ENCODE results near the gene ZNF117.
"Not testable (repeated sequence)": the region's sequence is repeated elsewhere in the genome, so short reads cannot be mapped to it uniquely, and the experiment has no call there.

The ZNF117 gene

DNA sequence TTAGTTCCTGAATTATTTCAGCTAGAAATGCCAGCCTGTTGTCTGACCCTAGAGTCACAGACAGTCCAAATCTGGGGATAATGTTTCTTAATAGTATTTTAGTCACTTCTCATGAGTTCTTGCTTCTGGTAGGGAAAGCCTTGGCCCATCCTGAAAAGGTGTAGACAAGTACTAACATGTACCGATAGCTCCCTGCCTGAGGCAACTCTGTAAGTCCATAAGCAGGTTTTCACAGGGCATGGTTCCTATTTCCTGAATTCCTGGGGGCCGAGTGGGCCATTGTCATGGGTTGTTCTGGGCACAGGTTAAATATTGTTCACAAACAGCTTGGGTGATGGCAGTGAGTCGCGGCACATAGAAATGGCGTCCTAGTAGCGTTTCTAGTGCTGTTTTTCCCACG is 3.1 kb upstream of the ZNF117 start:
- no peak for DNase-seq

GRCh38 chr7:64992971-64993370 is 2.1 kb upstream of the ZNF117 start:
- DNase-seq: no peak

- DNase-seq: no peak
Observed at GRCh38 chr7:64990216-64990615, 620 bp downstream of the ZNF117 start.

DNA sequence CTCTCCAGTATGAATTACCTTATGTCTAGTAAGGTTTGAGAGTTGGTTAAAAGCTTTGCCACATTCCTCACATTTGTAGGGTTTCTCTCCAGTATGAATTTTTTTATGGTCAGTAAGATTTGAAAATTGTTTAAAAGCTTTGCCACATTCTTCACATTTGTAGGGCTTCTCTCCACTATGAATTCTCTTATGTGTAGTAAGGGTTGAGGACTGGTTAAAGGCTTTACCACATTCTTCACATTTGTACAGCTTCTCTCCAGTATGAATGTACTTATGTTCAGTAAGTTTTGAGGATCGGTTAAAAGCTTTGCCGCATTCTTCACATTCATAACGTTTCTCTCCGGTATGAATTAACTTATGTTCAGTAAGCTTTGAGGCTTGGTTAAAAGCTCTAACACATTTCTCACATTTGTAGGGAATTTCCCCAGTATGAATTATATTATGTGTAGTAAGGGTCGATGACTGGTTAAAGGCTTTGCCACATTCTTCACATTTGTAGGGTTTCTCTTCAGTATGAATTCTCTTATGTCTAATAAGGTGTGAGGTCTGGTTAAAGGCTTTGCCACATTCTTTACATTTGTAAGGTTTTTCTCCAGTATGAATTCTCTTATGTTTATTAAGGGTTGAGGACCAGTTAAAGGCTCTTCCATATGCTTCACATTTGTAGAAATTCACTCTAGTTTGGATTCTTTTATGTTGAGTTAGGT is 12.2 kb downstream of the ZNF117 start:
- DNase-seq: no peak

GRCh38 chr7:64965594-64965993 is 25.2 kb downstream of the ZNF117 start:
- DNase-seq: no peak

GRCh38 chr7:64959072-64959747 is 31.6 kb downstream of the ZNF117 start:
- no peak for DNase-seq

DNA sequence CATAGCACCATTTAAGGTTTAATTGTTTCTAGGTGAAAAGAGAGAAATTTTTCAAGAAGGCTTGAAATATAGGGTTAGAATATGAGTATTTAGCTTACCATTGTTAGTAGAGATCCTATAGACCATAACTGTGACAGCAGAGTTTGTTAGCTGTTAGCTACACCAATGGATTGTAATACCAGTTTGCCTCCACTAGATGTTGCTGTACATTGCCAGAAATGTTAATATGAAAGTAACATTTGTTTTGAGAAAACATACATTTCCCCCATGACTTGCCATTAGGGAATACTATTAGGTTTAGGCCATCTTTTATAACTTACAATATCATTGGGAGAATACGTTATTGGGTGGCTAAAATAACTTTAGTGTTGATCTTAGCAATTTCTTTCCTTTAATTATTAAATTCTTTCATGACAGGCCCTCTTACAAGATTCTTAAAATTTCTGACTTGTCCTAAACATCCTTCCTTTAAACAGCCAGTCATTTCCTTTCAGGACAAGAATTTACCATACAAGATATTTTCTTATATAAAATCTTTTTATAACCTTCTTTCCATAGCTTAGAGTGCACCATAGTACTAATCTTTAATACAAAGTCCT is 39.5 kb downstream of the ZNF117 start:
- DNase-seq: peak; percentile 73

GRCh38 chr7:64950673-64951072 is 40.2 kb downstream of the ZNF117 start:
- DNase-seq: not testable (repeated sequence)

- DNase-seq: not testable (repeated sequence)
Observed at GRCh38 chr7:64948774-64949173, 42.1 kb downstream of the ZNF117 start.

GRCh38 chr7:64947252-64948000 is 43.4 kb downstream of the ZNF117 start:
- DNase-seq: no peak

DNA sequence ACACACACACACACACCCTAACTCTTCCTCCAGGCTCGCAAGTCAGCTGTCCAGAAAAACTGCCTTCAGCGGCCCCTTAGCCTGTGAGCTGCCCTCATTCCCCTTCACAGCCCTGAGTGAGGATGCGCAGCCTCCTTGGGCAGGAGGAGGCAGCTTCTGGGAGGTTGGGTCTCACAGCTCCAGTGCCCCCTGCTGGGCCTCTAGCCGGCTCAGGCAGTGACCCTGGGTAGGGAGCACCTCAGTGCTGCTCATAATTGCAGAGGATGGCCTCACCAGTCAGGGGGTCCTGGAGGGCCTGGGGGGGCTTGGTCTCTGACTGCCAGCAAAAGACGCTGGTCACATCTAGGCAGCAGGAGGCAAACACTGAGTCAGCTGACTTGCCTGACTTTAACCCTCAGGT is 44.1 kb downstream of the ZNF117 start:
- DNase-seq: no peak

DNA sequence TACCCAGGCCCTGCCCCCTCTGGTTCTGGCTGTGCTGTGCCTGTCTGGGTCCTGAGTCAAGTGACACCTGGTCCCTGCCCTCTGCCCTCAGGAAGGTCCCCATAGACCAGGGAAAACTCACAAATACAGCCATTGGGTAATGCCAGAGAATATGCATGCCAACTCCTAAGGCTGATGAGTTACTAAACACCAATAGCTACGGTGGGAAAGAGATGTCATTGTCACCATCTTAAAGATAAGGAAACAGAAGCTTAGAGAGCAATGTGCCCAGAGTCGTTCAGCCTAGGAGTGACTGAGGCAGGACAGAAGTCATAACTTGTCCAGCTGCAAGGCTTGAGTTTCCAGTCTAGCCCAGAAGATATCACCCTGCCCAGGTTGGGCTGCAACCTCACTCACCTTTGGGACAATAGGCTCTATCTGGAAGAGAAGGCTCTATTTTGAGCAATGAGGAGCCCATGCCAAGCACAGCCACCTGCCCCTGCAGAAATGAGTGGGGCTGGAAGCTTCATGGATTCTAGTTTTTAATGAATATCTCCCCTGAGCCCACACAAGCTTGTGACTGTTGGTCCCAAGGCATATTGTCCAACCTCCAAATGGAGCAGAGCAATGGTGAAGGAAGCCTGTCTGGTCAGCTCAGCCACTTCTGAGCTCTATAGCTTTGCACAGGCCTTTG is 45.2 kb downstream of the ZNF117 start:
- DNase-seq: no peak

DNA sequence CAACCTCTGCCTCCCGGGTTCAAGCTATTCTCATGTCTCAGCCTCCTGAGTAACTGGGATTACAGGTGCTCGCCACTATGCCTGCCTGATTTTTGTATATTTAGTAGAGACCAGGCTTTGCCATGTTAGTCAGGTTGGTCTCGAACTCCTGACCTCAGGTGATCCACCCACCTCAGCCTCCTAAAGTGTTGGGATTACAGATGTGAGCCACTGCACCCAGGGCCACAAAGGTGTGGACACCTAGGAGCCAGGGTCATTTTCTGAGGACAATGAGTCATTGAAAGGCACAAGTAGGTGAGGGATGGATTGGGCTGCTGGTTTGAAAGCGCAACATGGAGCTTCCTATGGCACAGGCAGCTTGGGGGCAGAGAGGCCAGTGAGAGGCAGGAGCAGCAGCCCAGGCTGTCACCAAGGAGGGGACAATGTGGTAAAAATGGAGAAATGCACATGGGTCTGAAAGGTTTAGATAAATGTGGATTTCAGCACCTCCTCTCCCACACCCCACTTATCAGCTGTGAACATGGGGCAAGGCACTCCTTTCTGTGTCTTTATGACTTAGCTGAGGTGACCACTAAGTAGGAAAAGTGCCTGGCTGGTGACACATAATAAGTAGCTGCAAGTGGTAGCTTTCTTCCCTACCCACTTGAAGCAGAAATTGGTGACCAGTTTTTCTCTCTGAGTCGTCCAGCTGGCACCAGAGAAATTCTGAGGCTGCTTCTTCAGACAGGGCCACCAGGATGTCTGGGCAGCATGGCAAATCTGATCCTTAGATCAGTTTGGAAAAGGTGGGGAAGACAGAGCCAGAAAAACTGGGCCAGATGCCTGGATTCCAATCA is 46.0 kb downstream of the ZNF117 start:
- not testable (repeated sequence) for DNase-seq

DNA sequence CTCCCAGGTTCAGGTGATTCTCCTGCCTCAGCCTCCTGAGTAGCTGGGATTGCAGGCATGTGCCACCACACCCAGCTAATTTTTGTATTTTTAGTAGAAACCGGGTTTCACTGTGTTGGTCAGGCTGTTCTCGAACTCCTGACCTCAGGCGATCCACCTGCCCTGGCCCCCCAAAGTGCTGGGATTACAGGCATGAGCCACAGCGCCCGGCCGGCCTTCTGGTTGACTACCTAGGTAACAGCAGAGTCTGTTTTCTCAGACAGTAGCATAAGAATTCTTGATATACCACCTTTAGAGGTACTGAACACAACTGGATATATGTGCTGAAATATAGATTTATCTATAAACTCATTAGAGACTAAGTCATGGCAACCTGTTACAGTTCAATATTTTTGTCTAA is 50.8 kb downstream of the ZNF117 start:
- not testable (repeated sequence) for DNase-seq

GRCh38 chr7:64938540-64938939 is 52.3 kb downstream of the ZNF117 start:
- no peak for DNase-seq

DNA sequence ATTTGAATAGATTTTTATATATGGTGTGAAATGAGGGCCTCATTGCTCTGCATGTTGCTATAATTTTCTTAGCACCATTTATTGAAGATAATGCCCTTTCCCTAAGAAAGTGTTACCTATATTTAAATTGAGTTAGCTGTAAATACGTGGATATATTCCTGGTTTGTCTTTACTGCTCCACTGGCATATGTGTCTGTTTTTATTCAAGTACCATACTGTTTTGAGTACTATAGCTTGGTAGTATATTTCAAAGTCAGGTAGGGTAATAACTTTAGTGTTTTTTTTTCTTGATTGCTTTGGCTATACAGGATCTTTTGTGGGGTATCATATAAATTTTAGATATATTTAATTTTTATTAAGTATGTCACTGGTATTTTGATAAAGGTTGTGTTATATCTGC is 56.4 kb downstream of the ZNF117 start:
- no peak for DNase-seq

DNA sequence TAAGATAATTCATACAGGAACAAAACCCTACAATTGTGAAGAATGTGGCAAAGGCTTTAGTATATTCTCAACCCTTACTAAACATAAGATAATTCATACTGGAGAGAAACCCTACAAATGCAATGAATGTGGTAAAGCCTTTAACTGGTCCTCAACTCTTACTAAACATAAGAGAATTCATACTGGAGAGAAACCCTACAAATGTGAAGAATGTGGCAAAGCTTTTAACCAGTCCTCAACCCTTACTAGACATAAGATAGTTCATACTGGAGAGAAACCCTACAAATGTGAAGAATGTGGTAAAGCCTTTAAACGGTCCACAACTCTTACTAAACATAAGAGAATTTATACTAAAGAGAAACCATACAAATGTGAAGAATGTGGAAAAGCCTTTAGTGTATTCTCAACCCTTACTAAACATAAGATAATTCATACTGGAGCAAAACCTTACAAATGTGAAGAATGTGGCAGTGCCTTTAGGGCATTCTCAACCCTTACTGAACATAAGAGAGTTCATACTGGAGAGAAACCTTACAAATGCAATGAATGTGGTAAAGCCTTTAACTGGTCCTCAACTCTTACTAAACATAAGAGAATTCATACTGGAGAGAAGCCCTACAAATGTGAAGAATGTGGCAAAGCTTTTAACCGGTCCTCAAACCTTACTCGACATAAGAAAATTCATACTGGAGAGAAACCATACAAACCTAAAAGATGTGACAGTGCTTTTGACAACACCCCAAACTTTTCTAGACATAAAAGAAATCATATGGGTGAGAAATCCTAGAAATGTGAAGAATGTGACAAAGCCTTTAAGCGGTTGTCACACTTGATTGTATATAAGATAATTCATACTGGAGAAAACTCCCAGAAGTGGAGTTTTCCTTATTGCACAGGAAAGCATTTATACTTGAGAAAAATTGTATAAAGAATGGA is 62.3 kb downstream of the ZNF117 start:
- DNase-seq: not testable (repeated sequence)

All from NCI-H1694 treated with DMSO at 0.1 percent for 48 hours (cell line).